Muscle of arm (tissue), 12 donors: Measurements from ENCODE around the gene A4GALT. TPM values are rescaled to one million over a fixed set of nuclear protein-coding genes. Genes with fewer than 3 reads are reported as not detected.
A peak's percentile ranks its signal among the peaks of the same experiment; 100 is the strongest.
"Not testable (repeated sequence)": the region's sequence is repeated elsewhere in the genome, so short reads cannot be mapped to it uniquely, and the experiment has no call there.

Source experiments
- DNase-seq: peaks from one replicate; pipeline ENCODE4 v3.0.0-alpha.2; 2013
- polyA plus RNA-seq, 12 donors: library from polyadenylated mRNA; unstranded; fragments of 120-200 nt; gene quantifications; one replicate each; pipeline ENCODE4 v1.2.1, GENCODE V29; 2013; ENCODE audit not compliant: insufficient read length in 12 of 12

Gene A4GALT
- polyA plus RNA-seq, 12 donors: 11.8 to 33.9 (median 21.0) TPM; not detected in 1

- DNase-seq: no peak
Observed at GRCh38 chr22:42684462-42685195, 36.0 kb downstream of the A4GALT start.

GRCh38 chr22:42683578-42684283, 36.9 kb downstream of the A4GALT start:
- peak; percentile 45 for DNase-seq

GRCh38 chr22:42682113-42682851, 38.4 kb downstream of the A4GALT start:
- DNase-seq: no peak

GRCh38 chr22:42680648-42681047, 40.0 kb downstream of the A4GALT start:
- DNase-seq: no peak

- DNase-seq: no peak
Observed at GRCh38 chr22:42679691-42680090, 41.0 kb downstream of the A4GALT start.

GRCh38 chr22:42678894-42679293, 41.8 kb downstream of the A4GALT start:
- no peak for DNase-seq

GRCh38 chr22:42677936-42678335, 42.7 kb downstream of the A4GALT start:
- not testable (repeated sequence) for DNase-seq

GRCh38 chr22:42676059-42676607, 44.5 kb downstream of the A4GALT start:
- no peak for DNase-seq

- no peak for DNase-seq
Observed at GRCh38 chr22:42673898-42674401, 46.7 kb downstream of the A4GALT start.

DNA sequence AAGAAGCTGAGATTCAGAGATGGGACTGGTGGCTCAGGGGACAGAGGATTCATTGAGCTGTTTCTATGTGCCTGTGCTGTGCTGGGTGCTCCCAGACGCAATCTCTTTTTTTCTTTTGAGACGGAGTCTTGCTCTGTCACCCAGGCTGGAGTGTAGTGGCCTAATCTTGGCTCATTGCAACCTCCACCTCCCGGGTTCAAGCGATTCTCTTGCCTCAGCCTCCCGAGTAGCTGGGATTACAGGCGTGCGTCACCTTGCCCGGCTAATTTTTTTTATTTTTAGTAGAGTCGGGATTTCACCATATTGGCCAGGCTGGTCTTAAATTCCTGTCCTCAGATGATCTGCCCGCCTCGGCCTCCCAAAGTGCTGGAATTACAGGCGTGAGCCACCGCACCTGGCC, 47.6 kb downstream of the A4GALT start:
- DNase-seq: not testable (repeated sequence)

- no peak for DNase-seq
Observed at GRCh38 chr22:42670921-42671709, 49.6 kb downstream of the A4GALT start.

GRCh38 chr22:42670046-42670445, 50.6 kb downstream of the A4GALT start:
- DNase-seq: no peak

DNA sequence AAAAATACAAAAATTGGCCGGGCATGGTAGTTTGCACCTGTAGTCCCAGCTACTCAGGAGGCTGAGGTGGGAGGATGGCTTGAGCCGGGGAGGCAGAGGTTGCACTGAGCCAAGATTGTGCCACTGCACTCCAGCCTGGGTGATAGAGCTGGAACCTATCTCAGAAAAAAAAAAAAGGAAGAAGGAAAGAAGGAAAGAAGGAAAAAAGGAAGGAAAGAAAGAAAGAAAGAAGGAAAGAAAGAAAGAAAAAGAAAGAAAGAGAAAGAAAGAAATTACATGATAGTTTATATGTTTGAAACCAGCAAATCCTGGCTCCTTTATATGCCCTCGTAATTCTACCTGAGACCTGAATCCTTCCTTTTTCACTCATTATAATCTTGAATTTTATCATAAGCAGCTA, 54.3 kb downstream of the A4GALT start:
- DNase-seq: not testable (repeated sequence)

- DNase-seq: no peak
Observed at GRCh38 chr22:42664976-42665831, 55.5 kb downstream of the A4GALT start.

- DNase-seq: peak; percentile 81
Observed at GRCh38 chr22:42661985-42662831, 58.5 kb downstream of the A4GALT start.

- no peak for DNase-seq
Observed at GRCh38 chr22:42656578-42656977, 64.1 kb downstream of the A4GALT start.

DNA sequence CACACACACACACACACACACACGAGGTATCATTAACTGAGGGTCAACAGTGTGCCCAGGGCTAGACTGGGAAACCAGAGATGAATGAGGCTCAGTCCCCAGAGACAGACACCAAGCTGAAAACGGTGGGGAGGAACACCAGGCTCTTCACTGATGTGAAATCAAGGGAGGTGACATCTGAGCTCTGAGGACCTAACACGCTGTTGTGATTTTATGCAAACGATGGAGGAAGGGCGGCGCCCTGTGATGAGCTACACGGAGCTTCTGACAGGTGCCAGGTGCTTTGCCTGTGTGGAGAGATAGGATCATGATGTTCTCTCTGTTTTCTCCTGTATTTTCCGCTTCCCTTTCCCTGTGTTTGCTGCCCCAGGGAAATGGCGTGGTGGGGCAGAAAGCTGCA, 65.0 kb downstream of the A4GALT start:
- no peak for DNase-seq

DNA sequence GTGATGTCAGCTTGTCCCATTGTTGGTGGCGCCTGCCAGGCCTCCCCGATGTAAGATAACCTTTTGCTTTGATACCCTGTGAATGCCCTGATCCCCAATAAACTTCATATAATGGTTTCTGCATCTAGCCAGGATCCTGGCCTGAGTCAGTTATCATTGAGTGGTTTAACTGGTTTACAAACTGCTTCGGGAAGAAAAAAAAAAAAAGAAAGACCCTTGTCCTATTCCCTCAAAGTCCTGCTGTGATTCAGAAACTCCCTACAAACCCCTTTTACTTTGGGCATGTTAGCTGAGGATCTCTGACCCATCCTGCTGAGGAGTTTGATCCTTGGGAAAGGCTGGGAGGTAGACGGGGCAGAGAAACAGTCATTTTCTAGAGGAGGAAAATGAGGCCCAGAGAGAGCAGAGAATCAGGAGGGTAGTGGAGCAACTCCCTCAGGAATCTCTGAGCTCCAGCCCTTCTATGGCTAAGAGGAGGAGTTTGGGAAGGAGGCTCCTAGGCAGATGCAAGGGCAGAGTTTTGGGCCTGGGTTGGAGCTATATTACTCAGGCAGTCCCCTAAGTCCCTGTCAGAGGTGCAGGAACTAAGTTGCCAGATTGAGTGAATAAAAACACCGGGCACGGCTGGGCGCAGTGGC, 66.1 kb downstream of the A4GALT start:
- no peak for DNase-seq

DNA sequence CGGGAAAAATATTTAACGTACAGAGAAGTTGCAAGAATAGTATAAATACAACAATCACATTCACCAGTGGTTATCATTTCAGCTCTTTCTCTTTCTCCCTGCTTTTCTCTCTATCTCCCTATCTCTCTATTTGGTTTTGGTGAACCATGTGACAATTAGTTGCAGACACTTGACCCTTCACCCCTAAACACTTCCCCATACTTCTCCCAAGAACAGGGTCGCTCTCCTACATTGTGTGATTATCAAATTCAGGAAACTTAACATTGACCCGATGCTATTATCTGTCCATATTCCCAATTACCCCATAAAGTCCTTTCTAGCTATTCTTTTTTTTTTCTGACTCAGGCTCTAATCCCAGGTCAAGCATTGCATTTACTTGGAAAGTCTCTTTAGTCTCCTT, 66.7 kb downstream of the A4GALT start:
- DNase-seq: no peak
